Stomach (tissue), 9 donors: ENCODE data around the gene SH3TC1. TPM values are rescaled to one million over a fixed set of nuclear protein-coding genes. Genes with fewer than 3 reads are reported as not detected.

Source experiments
- DNase-seq, 2 donors: peaks; one replicate each; pipeline versions ENCODE4 v3.0.0 to v3.0.0-alpha.2; 2013 to 2019
- H3K27ac ChIP-seq, 5 donors: fragments of 200-600 bp in 4 of 5; sonication (generic) in 4 of 5; one replicate each; pipeline ENCODE4 v1.5.1; 2013 to 2019; ENCODE audit warnings: mild to moderate bottlenecking in 1 of 5, moderate library complexity in 1 of 5
- H3K27me3 ChIP-seq, 3 donors: fragments of 200-600 bp; sonication (generic); one replicate each; pipeline ENCODE4 v1.5.1; 2017 to 2019; ENCODE audit warnings: mixed run types in 1 of 3
- H3K36me3 ChIP-seq, 4 donors: fragments of 200-600 bp; sonication (generic); 1 replicate in 3 of 4; 2 replicates in 1 of 4; pipeline ENCODE4 v1.5.1; 2016 to 2019
- H3K4me1 ChIP-seq, 4 donors: fragments of 200-600 bp; sonication (generic); one replicate each; pipeline ENCODE4 v1.5.1; 2016 to 2019
- H3K4me3 ChIP-seq, 4 donors: fragments of 200-600 bp; sonication (generic) in 3 of 4; one replicate each; pipeline ENCODE4 v1.5.1; 2016 to 2019; ENCODE audit warnings: mild to moderate bottlenecking in 1 of 4
- H3K9me3 ChIP-seq, 4 donors: fragments of 200-600 bp; sonication (generic); one replicate each; pipeline ENCODE4 v1.5.1; 2016 to 2019
- CTCF ChIP-seq, 7 experiments: fragments of 450-650 bp in 4 of 7; fragments of 200-600 bp in 3 of 7; sonication (generic) in 3 of 7; IDR thresholded peaks; one replicate each; pipeline ENCODE4 v1.5.1; 2016 to 2019; ENCODE audit warnings: antibody characterized with exemption in 7 of 7, control low read depth in 2 of 7, mild to moderate bottlenecking in 1 of 7
- EP300 ChIP-seq: sonication (generic); formaldehyde crosslinking; IDR thresholded peaks from one replicate; pipeline ENCODE4 v1.6.1; 2017; ENCODE audit warnings: antibody characterized with exemption
- POLR2A ChIP-seq, 4 donors: fragments of 450-650 bp; IDR thresholded peaks; one replicate each; pipeline ENCODE4 v1.6.1; 2016; ENCODE audit warnings: antibody characterized with exemption in 4 of 4, control low read depth in 2 of 4, mild to moderate bottlenecking in 1 of 4, moderate library complexity in 1 of 4
- POLR2AphosphoS5 ChIP-seq, 3 donors: sonication (generic); formaldehyde crosslinking; IDR thresholded peaks; one replicate each; pipeline ENCODE4 v1.6.1; 2016; ENCODE audit warnings: antibody characterized with exemption in 3 of 3
- WGBS, 5 donors: extraction: QIAGEN DNeasy Blood & Tissue Kit in 3 of 5; methylation state at CpG; one replicate each; pipeline versions ENCODE4 v1.1.5 to v1.1.7; 2013 to 2018; 5-methylcytosine and 5-hydroxymethylcytosine counted together
- intact Hi-C: fragments of 100-400 bp; cut with DNase I; formaldehyde crosslinking; loops from one replicate; pipeline ENCODE4 v1.15.1; 2023; ENCODE audit warnings: low total_unique reads
- polyA plus RNA-seq, 3 donors: library from polyadenylated mRNA; stranded (reverse); fragments of 200-250 nt; gene quantifications; one replicate each; pipeline ENCODE4 v1.2.3, GENCODE V29; 2013
- total RNA-seq, 5 donors: library from RNA; depleted of rRNA; stranded (reverse); fragments of >200 nt; gene quantifications; one replicate each; pipeline versions ENCODE4 v1.1.0 to v1.2.3, GENCODE V29; 2014 to 2016
- donor health status: healthy with polysubstance abuse.
- donor health status: Bipolar disorder and iron deficiency.
- donor health status: healthy.

The SH3TC1 gene
- total and polyA plus RNA-seq, 8 donors, result 12.0 to 96.2 (median 27.9) TPM

GRCh38 chr4:8182858-8183725 lies 16.0 kb upstream of the SH3TC1 start:
- Histone ChIP-seq H3K4me1 (peaks cover 22 to 39% (median 29%) of the 10 kb centered on the region in 4 donors), H3K9me3 (no peaks in the 10 kb centered on the region), H3K27ac (peak overlapping the region; percentile 34 to 72 (median 52)), H3K27me3 (no peaks in the 10 kb centered on the region), H3K36me3 (no peaks in the 10 kb centered on the region), H3K4me3 (no peak overlapping the region)
- intact Hi-C loops, result no loop called here
- TF ChIP-seq POLR2A (IDR thresholded peaks at IDR 0.05) (no peak), CTCF (IDR thresholded peaks at IDR 0.05) (no peak), EP300 (no peak), POLR2AphosphoS5 (IDR thresholded peaks at IDR 0.05) (peak; percentile 5 to 73 (median 53))
- WGBS, 5 donors, result 36 to 49% (median 46%) methylated on average over 22 to 25 of the region's 25 CpGs
- peak; percentile 89 to 92 for DNase-seq

- no peaks in the 10 kb centered on the region for H3K36me3 ChIP-seq
- H3K4me3 ChIP-seq, result no peak overlapping the region
- 80 to 85% (median 81%) methylated on average over 4 of the region's 4 CpGs for WGBS, 5 donors
- no peaks in the 10 kb centered on the region for H3K9me3 ChIP-seq
- intact Hi-C loops, result no loop called here
- H3K27ac ChIP-seq, result peak overlapping the region in 4 of 5 donors; percentile 8 to 72 (median 52)
- H3K4me1 ChIP-seq, result peaks cover 29 to 46% (median 36%) of the 10 kb centered on the region in 4 donors
- no peak for DNase-seq
- no peak for TF ChIP-seq POLR2A (IDR thresholded peaks at IDR 0.05)
- TF ChIP-seq EP300, result no peak
- no peak for TF ChIP-seq CTCF (IDR thresholded peaks at IDR 0.05)
- TF ChIP-seq POLR2AphosphoS5 (IDR thresholded peaks at IDR 0.05), result no peak
- no peaks in the 10 kb centered on the region for H3K27me3 ChIP-seq
Observed at GRCh38 chr4:8184061-8184460, 15.0 kb upstream of the SH3TC1 start.

DNA sequence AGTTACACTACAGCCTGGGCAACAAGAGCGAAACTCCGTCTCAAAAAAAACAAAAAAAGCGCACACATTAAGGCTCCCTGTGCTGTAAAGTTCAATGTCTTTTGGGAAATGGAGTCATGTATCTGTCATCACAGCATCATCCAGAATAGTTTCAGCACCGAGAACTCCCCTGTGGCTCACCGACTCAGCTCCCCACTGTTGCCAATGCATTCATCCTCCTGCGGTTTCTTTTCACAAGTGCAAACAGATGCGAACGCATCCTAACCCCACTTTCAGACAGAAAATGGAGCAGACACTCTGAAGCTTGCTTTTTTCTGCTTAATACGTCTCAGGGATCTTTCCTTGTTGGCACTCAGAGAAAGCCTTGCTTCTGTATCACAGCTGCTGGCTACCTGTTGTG lies 13.8 kb upstream of the SH3TC1 start:
- Histone ChIP-seq H3K4me3 (no peak overlapping the region), H3K27ac (no peak overlapping the region), H3K9me3 (no peaks in the 10 kb centered on the region), H3K27me3 (no peaks in the 10 kb centered on the region), H3K36me3 (no peaks in the 10 kb centered on the region), H3K4me1 (peaks cover 37 to 52% (median 47%) of the 10 kb centered on the region in 4 donors)
- no peak for DNase-seq
- TF ChIP-seq POLR2A (IDR thresholded peaks at IDR 0.05), result no peak
- TF ChIP-seq EP300, result no peak
- no peak for TF ChIP-seq POLR2AphosphoS5 (IDR thresholded peaks at IDR 0.05)
- no peak for TF ChIP-seq CTCF (IDR thresholded peaks at IDR 0.05)
- 81 to 91% (median 83%) methylated on average over 9 of the region's 9 CpGs for WGBS, 5 donors
- intact Hi-C loops, result no loop called here

DNA sequence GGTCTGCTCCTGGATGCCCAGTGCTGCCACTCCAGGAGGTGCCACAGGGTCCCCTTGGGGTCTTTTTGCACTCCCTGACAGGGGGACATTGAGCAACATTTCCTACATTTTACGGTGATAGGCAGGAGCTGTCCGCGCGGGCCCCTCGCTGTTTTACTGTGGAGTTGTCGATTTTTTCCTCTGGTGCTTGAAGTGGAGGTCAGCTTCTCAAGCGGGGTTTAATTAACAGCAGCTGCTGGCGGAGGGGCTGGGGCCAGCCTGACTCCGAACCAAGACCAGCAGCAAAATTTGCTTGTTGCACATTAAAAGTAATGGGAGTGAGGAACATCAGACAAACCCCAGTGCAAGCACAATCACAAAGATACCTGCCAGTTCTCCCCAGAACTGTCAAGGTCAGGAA lies 13.2 kb upstream of the SH3TC1 start:
- WGBS, 5 donors, result 78 to 91% (median 89%) methylated on average over 9 of the region's 9 CpGs

DNA sequence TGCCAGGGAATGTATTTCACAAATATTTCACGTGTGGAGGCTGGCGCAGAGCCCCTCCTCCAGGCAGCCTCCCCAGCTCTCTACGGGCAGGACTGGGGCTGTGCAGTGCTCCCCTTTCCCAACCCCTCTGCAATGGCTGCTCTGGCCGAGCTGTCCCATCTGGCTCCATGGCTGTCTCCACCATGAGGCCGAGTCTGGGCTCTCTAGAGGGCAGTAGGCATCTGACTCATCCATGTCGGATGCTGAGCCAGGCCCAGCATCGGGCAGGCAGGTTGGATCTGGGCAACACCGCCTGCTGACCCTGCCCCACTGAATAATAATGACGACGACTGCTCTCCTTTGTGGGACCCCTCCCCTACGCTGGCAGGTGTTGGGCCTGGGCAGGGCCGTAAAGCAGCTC lies 11.0 kb upstream of the SH3TC1 start:
- no peak overlapping the region for H3K4me3 ChIP-seq
- H3K9me3 ChIP-seq, result no peaks in the 10 kb centered on the region
- intact Hi-C loops, result no loop called here
- TF ChIP-seq CTCF (IDR thresholded peaks at IDR 0.05), result no peak
- no peak for TF ChIP-seq EP300
- no peak for TF ChIP-seq POLR2A (IDR thresholded peaks at IDR 0.05)
- no peak for TF ChIP-seq POLR2AphosphoS5 (IDR thresholded peaks at IDR 0.05)
- no peaks in the 10 kb centered on the region for H3K27me3 ChIP-seq
- no peak for DNase-seq
- H3K4me1 ChIP-seq, result peaks cover 30 to 57% (median 43%) of the 10 kb centered on the region in 4 donors
- H3K27ac ChIP-seq, result no peak overlapping the region
- WGBS, 5 donors, result 74 to 86% (median 77%) methylated on average over 12 of the region's 12 CpGs
- no peaks in the 10 kb centered on the region for H3K36me3 ChIP-seq

More for the DNA sequence above, 13.2 kb upstream of the SH3TC1 start:
- DNase-seq, result no peak
- H3K4me1 ChIP-seq, result peaks cover 37 to 57% (median 51%) of the 10 kb centered on the region in 4 donors
- no peaks in the 10 kb centered on the region for H3K9me3 ChIP-seq
- no peak overlapping the region for H3K27ac ChIP-seq
- no peak for TF ChIP-seq POLR2A (IDR thresholded peaks at IDR 0.05)
- TF ChIP-seq POLR2AphosphoS5 (IDR thresholded peaks at IDR 0.05), result no peak
- H3K36me3 ChIP-seq, result no peaks in the 10 kb centered on the region
- intact Hi-C loops, result no loop called here
- no peak overlapping the region for H3K4me3 ChIP-seq
- H3K27me3 ChIP-seq, result no peaks in the 10 kb centered on the region
